Smooth muscle cell (in vitro differentiated cells): Measurements from ENCODE around the gene PTPRE. TPM values are rescaled to one million over a fixed set of nuclear protein-coding genes. Genes with fewer than 3 reads are reported as not detected.

ENCODE experiments used
- DNase-seq: peaks from one replicate; lab custom pipeline; 2025; ENCODE audit not compliant: unreplicated experiment; lab: John Stamatoyannopoulos, UW
- H2AFZ ChIP-seq: fragments of 200-600 bp; sonication (generic); 2 replicates; pipeline ENCODE4 v1.6.0; 2016; ENCODE audit warnings: antibody characterized with exemption, low read depth, mild to moderate bottlenecking
- H3F3A ChIP-seq: fragments of 200-600 bp; sonication (generic); 2 replicates; pipeline ENCODE4 v1.6.0; 2017; ENCODE audit warnings: antibody characterized with exemption, low read depth
- H3K27ac ChIP-seq: fragments of 200-600 bp; sonication (generic); 2 replicates; pipeline ENCODE4 v1.5.1; 2016; ENCODE audit warnings: low read depth, mild to moderate bottlenecking
- H3K27me3 ChIP-seq: fragments of 200-600 bp; sonication (generic); 2 replicates; pipeline ENCODE4 v1.6.1; 2016; ENCODE audit warnings: low read depth, mild to moderate bottlenecking
- H3K36me3 ChIP-seq: fragments of 200-600 bp; sonication (generic); 2 replicates; pipeline ENCODE4 v1.5.1; 2016; ENCODE audit warnings: low read depth
- H3K4me1 ChIP-seq: fragments of 200-600 bp; sonication (generic); 2 replicates; pipeline ENCODE4 v1.5.1; 2016; ENCODE audit warnings: low read depth
- H3K4me2 ChIP-seq: fragments of 200-600 bp; sonication (generic); 2 replicates; pipeline ENCODE4 v1.6.0; 2016; ENCODE audit warnings: mild to moderate bottlenecking
- H3K4me3 ChIP-seq: fragments of 200-600 bp; sonication (generic); 2 replicates; pipeline ENCODE4 v1.5.1; 2016; ENCODE audit warnings: mild to moderate bottlenecking
- H3K79me2 ChIP-seq: fragments of 200-600 bp; sonication (generic); 2 replicates; pipeline ENCODE4 v1.6.0; 2016; ENCODE audit warnings: low read depth, mild to moderate bottlenecking
- H3K9ac ChIP-seq: fragments of 200-600 bp; sonication (generic); 2 replicates; pipeline ENCODE4 v1.6.0; 2016; ENCODE audit warnings: low read depth
- H3K9me3 ChIP-seq: fragments of 200-600 bp; sonication (generic); replicated peaks from 2 replicates; pipeline ENCODE4 v1.5.1; 2016; ENCODE audit warnings: low read depth
- H4K20me1 ChIP-seq: fragments of 200-600 bp; sonication (generic); 2 replicates; pipeline ENCODE4 v1.6.0; 2016; ENCODE audit warnings: low read depth
- WGBS: methylation state at CpG from one replicate; pipeline ENCODE4 v1.1.7; 2016; ENCODE audit warnings: low lambda C conversion rate; 5-methylcytosine and 5-hydroxymethylcytosine counted together
- polyA plus RNA-seq: library from polyadenylated mRNA; unstranded; fragments of >200 nt; fragmentation: Nextera tagmentation; extraction: Ambion mirVana; gene quantifications from 2 replicates; pipeline ENCODE4 v1.2.1, GENCODE V29; 2016
- total RNA-seq: library from RNA; depleted of rRNA; stranded (reverse); fragments of >200 nt; gene quantifications from 2 replicates; pipeline ENCODE4 v1.2.3, GENCODE V29; 2014
- TF ChIP-seq, protein P1 (sequence below): fragments of 200-600 bp; sonication (generic); IDR thresholded peaks from 2 replicates; pipeline ENCODE4 v1.5.1; 2017; ENCODE audit warnings: borderline replicate concordance, mild to moderate bottlenecking, antibody characterized with exemption; ENCODE audit not compliant: insufficient read depth, poor library complexity, severe bottlenecking

Gene PTPRE
- total and polyA plus RNA-seq, 2 experiments from 2014 or later, result 17.1 to 22.7 TPM

DNA sequence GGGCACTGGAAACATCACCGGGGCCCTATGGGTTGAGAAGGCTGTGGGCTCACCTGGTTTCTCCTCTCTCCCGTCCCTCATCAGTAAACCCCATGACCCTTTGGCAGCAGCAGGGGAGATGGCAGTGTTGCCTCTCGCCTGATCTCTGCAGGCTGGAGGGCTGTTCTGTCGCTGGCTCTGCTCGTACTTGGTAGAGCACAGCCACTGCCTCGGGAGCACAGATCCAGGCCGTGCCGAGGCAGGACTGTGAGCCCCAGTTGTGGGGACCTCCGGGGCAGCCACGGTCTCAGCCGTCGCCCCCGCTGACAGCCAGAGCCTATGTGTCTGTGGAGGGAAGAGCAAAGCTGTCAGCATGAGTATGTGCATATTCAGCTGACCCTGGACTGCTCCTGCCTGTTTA is 94.9 kb downstream of the PTPRE start:
- H3K79me2 ChIP-seq, result no peaks in the 10 kb centered on the region
- no peaks in the 10 kb centered on the region for H3K9me3 ChIP-seq
- no peak for DNase-seq
- H3K36me3 ChIP-seq, result no peaks in the 10 kb centered on the region
- H3K27ac ChIP-seq, result peak overlapping the region; percentile 27
- peaks cover 2% of the 10 kb centered on the region for H3F3A ChIP-seq
- H3K4me3 ChIP-seq, result no peak overlapping the region
- no peaks in the 10 kb centered on the region for H4K20me1 ChIP-seq
- no peak overlapping the region for H3K9ac ChIP-seq
- no peak overlapping the region for H2AFZ ChIP-seq
- H3K4me2 ChIP-seq, result no peak overlapping the region
- no peaks in the 10 kb centered on the region for H3K27me3 ChIP-seq
- TF ChIP-seq, protein P1, sequence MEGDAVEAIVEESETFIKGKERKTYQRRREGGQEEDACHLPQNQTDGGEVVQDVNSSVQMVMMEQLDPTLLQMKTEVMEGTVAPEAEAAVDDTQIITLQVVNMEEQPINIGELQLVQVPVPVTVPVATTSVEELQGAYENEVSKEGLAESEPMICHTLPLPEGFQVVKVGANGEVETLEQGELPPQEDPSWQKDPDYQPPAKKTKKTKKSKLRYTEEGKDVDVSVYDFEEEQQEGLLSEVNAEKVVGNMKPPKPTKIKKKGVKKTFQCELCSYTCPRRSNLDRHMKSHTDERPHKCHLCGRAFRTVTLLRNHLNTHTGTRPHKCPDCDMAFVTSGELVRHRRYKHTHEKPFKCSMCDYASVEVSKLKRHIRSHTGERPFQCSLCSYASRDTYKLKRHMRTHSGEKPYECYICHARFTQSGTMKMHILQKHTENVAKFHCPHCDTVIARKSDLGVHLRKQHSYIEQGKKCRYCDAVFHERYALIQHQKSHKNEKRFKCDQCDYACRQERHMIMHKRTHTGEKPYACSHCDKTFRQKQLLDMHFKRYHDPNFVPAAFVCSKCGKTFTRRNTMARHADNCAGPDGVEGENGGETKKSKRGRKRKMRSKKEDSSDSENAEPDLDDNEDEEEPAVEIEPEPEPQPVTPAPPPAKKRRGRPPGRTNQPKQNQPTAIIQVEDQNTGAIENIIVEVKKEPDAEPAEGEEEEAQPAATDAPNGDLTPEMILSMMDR, result no peak
- peaks cover 2% of the 10 kb centered on the region for H3K4me1 ChIP-seq
- WGBS, result 80% methylated on average over 13 of the region's 13 CpGs

DNA sequence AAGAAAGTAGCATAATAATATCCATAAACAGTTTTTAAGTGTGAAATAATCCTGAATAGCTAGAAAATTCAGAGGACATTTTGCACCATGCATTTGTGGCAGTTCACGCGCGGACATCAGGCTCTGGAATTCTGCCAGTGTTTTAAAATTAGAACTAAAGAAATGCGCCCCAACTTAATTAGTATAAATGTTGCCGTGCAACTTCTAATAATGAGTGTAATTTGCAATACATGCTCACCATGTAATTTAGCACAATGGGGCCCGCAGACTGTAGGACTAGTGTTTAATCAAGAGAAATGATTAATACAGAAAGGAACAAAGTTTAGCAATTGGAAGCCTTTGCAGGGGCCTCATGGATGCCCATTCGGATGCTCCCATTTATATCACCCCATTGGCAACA is 96.6 kb downstream of the PTPRE start:
- no peaks in the 10 kb centered on the region for H3K27me3 ChIP-seq
- TF ChIP-seq, protein P1, result no peak
- no peak overlapping the region for H2AFZ ChIP-seq
- WGBS, result 93% methylated on average over 7 of the region's 7 CpGs
- no peak for DNase-seq
- H4K20me1 ChIP-seq, result no peaks in the 10 kb centered on the region
- no peak overlapping the region for H3K27ac ChIP-seq
- no peaks in the 10 kb centered on the region for H3K9me3 ChIP-seq
- no peak overlapping the region for H3K9ac ChIP-seq
- no peaks in the 10 kb centered on the region for H3F3A ChIP-seq
- H3K36me3 ChIP-seq, result no peaks in the 10 kb centered on the region
- H3K79me2 ChIP-seq, result no peaks in the 10 kb centered on the region
- H3K4me2 ChIP-seq, result no peak overlapping the region
- H3K4me1 ChIP-seq, result no peaks in the 10 kb centered on the region
- H3K4me3 ChIP-seq, result no peak overlapping the region

DNA sequence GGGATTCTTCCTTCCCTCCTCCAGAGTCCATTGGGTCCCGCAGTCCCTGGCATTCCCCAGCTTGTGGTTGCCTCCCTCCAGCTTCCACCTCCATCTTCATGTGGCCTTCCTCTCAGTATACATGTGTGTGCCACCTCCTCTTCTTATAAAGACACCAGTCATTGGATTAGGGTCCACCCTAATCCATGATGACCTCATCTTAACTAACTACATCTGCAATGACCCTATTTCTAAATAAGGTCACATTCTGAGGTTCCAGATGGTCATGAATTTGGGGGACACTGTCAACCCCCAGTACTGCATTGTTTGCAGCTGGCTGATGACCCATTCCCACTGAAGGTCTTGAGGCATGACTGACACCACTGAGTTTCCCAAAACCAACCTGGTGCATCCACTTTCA is 99.0 kb downstream of the PTPRE start:
- Histone ChIP-seq H3K79me2 (no peaks in the 10 kb centered on the region), H3K4me2 (no peak overlapping the region), H2AFZ (no peak overlapping the region), H3F3A (peaks cover 4% of the 10 kb centered on the region), H3K4me1 (peaks cover 7% of the 10 kb centered on the region), H4K20me1 (no peaks in the 10 kb centered on the region), H3K36me3 (no peaks in the 10 kb centered on the region), H3K9ac (no peak overlapping the region), H3K9me3 (no peaks in the 10 kb centered on the region), H3K27me3 (no peaks in the 10 kb centered on the region), H3K4me3 (no peak overlapping the region), H3K27ac (no peak overlapping the region)
- TF ChIP-seq, protein P1, result no peak
- no peak for DNase-seq
- WGBS, result 100% methylated on average over 1 of the region's 1 CpG

DNA sequence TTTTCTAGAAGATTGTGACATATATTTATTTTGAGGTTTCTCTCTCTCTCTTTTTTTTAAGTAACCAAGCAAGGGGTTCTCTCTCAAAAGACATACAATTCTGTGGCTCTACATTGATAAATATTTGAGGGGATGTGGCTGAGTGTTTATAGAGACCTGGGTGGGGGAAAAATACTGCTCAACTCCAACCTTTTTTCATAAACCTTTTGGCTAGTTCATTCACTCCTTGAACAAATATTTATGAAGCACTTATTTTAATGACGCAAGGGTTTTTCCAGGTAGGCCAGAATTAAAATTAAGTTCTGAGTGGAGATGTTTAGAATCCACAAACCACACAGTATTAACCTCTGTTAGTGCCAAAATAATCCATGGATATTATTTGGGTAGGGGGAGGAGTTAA is 100.2 kb downstream of the PTPRE start:
- Histone ChIP-seq H3K79me2 (no peaks in the 10 kb centered on the region), H2AFZ (no peak overlapping the region), H3K4me1 (peaks cover 9% of the 10 kb centered on the region), H3K9ac (no peak overlapping the region), H3K9me3 (no peaks in the 10 kb centered on the region), H3K36me3 (no peaks in the 10 kb centered on the region), H3K27ac (no peak overlapping the region), H3F3A (peaks cover 4% of the 10 kb centered on the region), H3K27me3 (no peaks in the 10 kb centered on the region), H3K4me3 (no peak overlapping the region), H4K20me1 (peaks cover 6% of the 10 kb centered on the region), H3K4me2 (no peak overlapping the region)
- TF ChIP-seq, protein P1, result no peak
- DNase-seq, result no peak
- 89% methylated on average over 1 of the region's 1 CpG for WGBS
